ENCODE results near the gene CBX8.

- TF ChIP-seq, protein P1, sequence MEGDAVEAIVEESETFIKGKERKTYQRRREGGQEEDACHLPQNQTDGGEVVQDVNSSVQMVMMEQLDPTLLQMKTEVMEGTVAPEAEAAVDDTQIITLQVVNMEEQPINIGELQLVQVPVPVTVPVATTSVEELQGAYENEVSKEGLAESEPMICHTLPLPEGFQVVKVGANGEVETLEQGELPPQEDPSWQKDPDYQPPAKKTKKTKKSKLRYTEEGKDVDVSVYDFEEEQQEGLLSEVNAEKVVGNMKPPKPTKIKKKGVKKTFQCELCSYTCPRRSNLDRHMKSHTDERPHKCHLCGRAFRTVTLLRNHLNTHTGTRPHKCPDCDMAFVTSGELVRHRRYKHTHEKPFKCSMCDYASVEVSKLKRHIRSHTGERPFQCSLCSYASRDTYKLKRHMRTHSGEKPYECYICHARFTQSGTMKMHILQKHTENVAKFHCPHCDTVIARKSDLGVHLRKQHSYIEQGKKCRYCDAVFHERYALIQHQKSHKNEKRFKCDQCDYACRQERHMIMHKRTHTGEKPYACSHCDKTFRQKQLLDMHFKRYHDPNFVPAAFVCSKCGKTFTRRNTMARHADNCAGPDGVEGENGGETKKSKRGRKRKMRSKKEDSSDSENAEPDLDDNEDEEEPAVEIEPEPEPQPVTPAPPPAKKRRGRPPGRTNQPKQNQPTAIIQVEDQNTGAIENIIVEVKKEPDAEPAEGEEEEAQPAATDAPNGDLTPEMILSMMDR (IDR thresholded peaks at IDR 0.05; ENCODE audit: insufficient read depth, low read length, poor library complexity, severe bottlenecking): no peak
- TF ChIP-seq EZH2phosphoT487 (conservative IDR thresholded peaks at IDR 0.05; ENCODE audit: low read length): no peak
These were observed 14.9 kb downstream of the CBX8 start for GRCh38 chr17:79781736-79782575.
